ENCODE results near the gene TTC39B. TPM values are rescaled to one million over a fixed set of nuclear protein-coding genes. Genes with fewer than 3 reads are reported as not detected.

Gene TTC39B
- total RNA-seq, 4 donors from 2014 or later: 37.2 to 55.3 (median 45.6) TPM

- Histone ChIP-seq H3K36me3 (no peaks in the 10 kb centered on the region), H3K4me3 (no peak overlapping the region), H3K9me3 (no peaks in the 10 kb centered on the region), H3K27ac (no peak overlapping the region), H3K4me1 (peaks cover 26% of the 10 kb centered on the region), H3K27me3 (no peaks in the 10 kb centered on the region)
- WGBS: 60% methylated on average over 1 of the region's 1 CpG
- TF ChIP-seq CTCF (IDR thresholded peaks at IDR 0.05) (no peak), POLR2AphosphoS5 (IDR thresholded peaks at IDR 0.05) (no peak), EP300 (IDR thresholded peaks at IDR 0.05) (no peak), POLR2A (IDR thresholded peaks at IDR 0.05) (no peak)
- no peak for DNase-seq (ENCODE audit: low spot score in 2 of 2)
Measured at GRCh38 chr9:15308511-15308910, 1.5 kb upstream of the TTC39B start.

DNA sequence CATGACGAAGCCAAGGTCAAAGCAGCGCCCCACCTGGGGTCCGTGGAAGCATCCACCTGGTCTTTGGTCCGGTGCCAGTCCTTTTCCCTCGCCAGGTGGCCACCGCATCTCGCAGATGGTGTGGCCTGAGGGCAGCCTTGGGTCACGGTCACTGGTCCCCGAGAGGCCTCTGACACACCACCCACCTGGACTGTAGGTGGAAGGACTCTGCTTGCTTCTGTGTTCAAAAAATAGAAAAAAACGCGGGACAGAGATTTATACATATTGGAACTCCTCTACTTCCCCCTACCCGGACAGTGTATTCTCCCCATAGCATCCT, 466 bp upstream of the TTC39B start:
- Histone ChIP-seq H3K27me3 (no peaks in the 10 kb centered on the region), H3K36me3 (no peaks in the 10 kb centered on the region), H3K27ac (peak overlapping the region; percentile 91), H3K4me1 (peaks cover 26% of the 10 kb centered on the region), H3K4me3 (peak overlapping the region; percentile 93), H3K9me3 (no peaks in the 10 kb centered on the region)
- 14% methylated on average over 8 of the region's 12 CpGs for WGBS
- TF ChIP-seq EP300 (IDR thresholded peaks at IDR 0.05) (no peak), CTCF (IDR thresholded peaks at IDR 0.05) (no peak), POLR2A (IDR thresholded peaks at IDR 0.05) (no peak), POLR2AphosphoS5 (IDR thresholded peaks at IDR 0.05) (no peak)
- DNase-seq (ENCODE audit: low spot score in 2 of 2): no peak

DNA sequence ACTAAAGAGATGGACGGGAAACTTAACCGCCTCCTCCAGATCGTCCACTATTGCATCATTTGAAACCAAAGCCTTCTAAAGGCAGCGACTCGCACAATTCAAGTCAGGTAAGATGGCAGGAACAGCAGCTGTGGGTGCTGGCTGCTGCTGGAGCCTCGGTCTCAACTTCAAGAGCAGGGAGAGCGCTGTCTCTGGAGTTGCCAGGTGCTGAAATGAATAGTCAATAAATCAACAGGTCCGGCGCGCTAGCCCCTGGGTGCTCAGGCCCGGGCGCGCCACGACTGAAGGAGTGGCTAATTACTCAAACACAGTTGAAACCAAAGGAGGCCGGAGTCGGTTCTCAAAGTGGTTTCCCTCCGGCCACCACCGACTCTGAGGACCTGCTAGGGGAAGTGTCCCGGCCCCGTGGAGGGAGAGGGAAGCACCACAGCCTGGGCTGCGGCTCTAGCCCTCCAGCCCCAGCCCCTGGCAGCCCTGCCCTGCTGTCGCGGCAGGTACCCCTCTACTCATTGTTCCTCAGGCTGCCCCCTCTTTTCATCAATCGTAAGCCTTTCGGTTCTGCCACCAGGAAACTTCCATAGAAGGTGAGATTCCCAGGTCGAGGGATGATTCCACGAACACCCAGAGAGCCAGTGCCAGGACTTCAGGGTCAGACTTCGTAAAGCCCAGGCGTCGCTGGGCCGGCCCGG, 804 bp downstream of the TTC39B start:
- 5% methylated on average over 13 of the region's 32 CpGs for WGBS
- Histone ChIP-seq H3K27ac (peak overlapping the region; percentile 91), H3K27me3 (no peaks in the 10 kb centered on the region), H3K4me3 (peak overlapping the region; percentile 93), H3K4me1 (peaks cover 26% of the 10 kb centered on the region), H3K9me3 (no peaks in the 10 kb centered on the region), H3K36me3 (no peaks in the 10 kb centered on the region)
- peak; percentile 83 to 84 for DNase-seq (ENCODE audit: low spot score in 2 of 2)
- TF ChIP-seq CTCF (IDR thresholded peaks at IDR 0.05): no peak
- TF ChIP-seq EP300 (IDR thresholded peaks at IDR 0.05): no peak

DNA sequence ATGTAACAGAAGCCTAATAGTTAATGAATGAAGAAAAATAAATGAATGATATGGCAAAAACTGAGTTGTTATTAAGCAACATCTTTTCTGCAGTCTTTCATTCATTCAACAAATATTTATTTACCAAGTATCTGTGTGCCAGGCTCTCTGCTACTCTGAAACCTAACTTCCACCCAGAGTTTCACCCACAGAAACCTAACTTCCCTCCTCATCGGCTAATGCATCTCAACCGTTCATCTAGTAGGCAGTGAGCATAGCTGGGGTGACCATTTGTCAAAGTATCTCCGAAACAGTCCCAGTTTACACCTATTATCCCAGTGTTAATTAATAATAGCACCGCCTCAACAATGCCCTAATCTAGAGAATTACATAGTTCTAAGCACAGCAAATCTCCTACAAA, 1.5 kb downstream of the TTC39B start:
- Histone ChIP-seq H3K9me3 (no peaks in the 10 kb centered on the region), H3K36me3 (no peaks in the 10 kb centered on the region), H3K27me3 (no peaks in the 10 kb centered on the region), H3K4me1 (peaks cover 28% of the 10 kb centered on the region), H3K4me3 (peak overlapping the region; percentile 93), H3K27ac (peak overlapping the region; percentile 91)
- 66% methylated on average over 4 of the region's 4 CpGs for WGBS
- TF ChIP-seq POLR2AphosphoS5 (IDR thresholded peaks at IDR 0.05) (no peak), CTCF (IDR thresholded peaks at IDR 0.05) (no peak), POLR2A (IDR thresholded peaks at IDR 0.05) (no peak), EP300 (IDR thresholded peaks at IDR 0.05) (no peak)
- DNase-seq (ENCODE audit: low spot score in 2 of 2): no peak

DNA sequence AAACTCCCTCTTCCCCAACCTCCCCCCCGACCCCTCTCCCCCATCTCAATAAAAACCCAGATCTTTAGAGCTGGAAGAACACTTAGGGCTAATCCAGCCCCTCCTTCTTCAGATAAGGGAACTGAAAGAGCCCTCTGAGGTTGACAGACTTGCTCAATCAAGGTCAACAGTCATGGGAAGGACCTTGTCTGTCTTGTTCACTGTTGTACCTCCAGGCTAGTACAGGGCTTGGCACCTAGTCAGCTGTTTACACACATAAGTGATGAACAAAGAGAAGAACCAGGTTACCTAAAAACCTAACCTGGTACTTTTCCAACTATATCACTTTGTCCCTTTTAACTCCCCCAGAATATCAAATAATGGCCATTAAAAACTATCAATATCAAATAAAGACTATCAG, 2.4 kb downstream of the TTC39B start:
- WGBS: 100% methylated on average over 1 of the region's 1 CpG
- TF ChIP-seq POLR2A (IDR thresholded peaks at IDR 0.05) (no peak), CTCF (IDR thresholded peaks at IDR 0.05) (no peak), POLR2AphosphoS5 (IDR thresholded peaks at IDR 0.05) (no peak)
- H3K27ac ChIP-seq: no peak overlapping the region
- peaks cover 32% of the 10 kb centered on the region for H3K4me1 ChIP-seq
- H3K9me3 ChIP-seq: no peaks in the 10 kb centered on the region
- H3K4me3 ChIP-seq: no peak overlapping the region
- no peak for DNase-seq (ENCODE audit: low spot score in 2 of 2)
- H3K36me3 ChIP-seq: no peaks in the 10 kb centered on the region
- H3K27me3 ChIP-seq: no peaks in the 10 kb centered on the region
